HEK293 (cell line): ENCODE results near the gene CNTLN.

Experiments
- CTCF ChIA-PET: fragments of 350-600 bp; formaldehyde crosslinking; extraction: SDS; loops from one replicate; lab custom pipeline; 2021; ENCODE audit warnings: antibody characterized with exemption; lab: Yijun Ruan, JAX
- POLR2A ChIA-PET: fragments of 300-600 bp; formaldehyde crosslinking; extraction: SDS; loops from one replicate; lab custom pipeline; 2020; ENCODE audit warnings: antibody characterized with exemption, inconsistent platforms; lab: Yijun Ruan, JAX
- H3K27ac ChIP-seq: fragments of 200-500 bp; sonication (Bioruptor generic); 2 replicates; pipeline ENCODE4 v1.5.1; 2014; ENCODE audit warnings: low read depth, low read length, control low read depth, inconsistent platforms; ENCODE audit errors: extremely low read depth
- H3K36me3 ChIP-seq, 2 experiments: fragments of 200-500 bp in 1 of 2; sonication (Bioruptor generic) in 1 of 2; 1 replicate in 1 of 2; 2 replicates in 1 of 2; pipeline ENCODE4 v1.5.1; 2014 to 2017; ENCODE audit warnings: inconsistent platforms in 2 of 2, low read length in 2 of 2; ENCODE audit not compliant: control insufficient read depth in 2 of 2, insufficient read depth in 1 of 2
- H3K4me1 ChIP-seq: fragments of 200-500 bp; sonication (Bioruptor generic); 2 replicates; pipeline ENCODE4 v1.5.1; 2014; ENCODE audit warnings: mild to moderate bottlenecking, low read length, inconsistent platforms; ENCODE audit not compliant: control insufficient read depth, insufficient read depth
- H3K4me3 ChIP-seq: 2 replicates; pipeline ENCODE4 v1.5.1; 2011; ENCODE audit warnings: low read depth, mild to moderate bottlenecking, control low read depth, low read length, moderate library complexity
- H3K9me3 ChIP-seq: fragments of 200-500 bp; sonication (Bioruptor generic); 2 replicates; pipeline ENCODE4 v1.5.1; 2014; ENCODE audit warnings: low read depth, low read length, inconsistent platforms; ENCODE audit not compliant: control insufficient read depth, insufficient read depth
- ATF2 ChIP-seq: fragments of 450-650 bp; formaldehyde crosslinking; IDR thresholded peaks from 2 replicates; pipeline ENCODE4 v1.5.1; 2016; ENCODE audit warnings: missing biosample characterization, missing genetic modification characterization, low read depth
- HOXC10 ChIP-seq: sonication (generic); formaldehyde crosslinking; IDR thresholded peaks from 2 replicates; pipeline ENCODE4 v1.8.1; 2023; ENCODE audit warnings: mild to moderate bottlenecking, missing genetic modification reagents
- KLF10 ChIP-seq: fragments of 450-650 bp; IDR thresholded peaks from 2 replicates; pipeline ENCODE4 v1.5.1; 2018; ENCODE audit warnings: missing biosample characterization, mild to moderate bottlenecking, missing genetic modification characterization
- KLF9 ChIP-seq: fragments of 450-650 bp; formaldehyde crosslinking; IDR thresholded peaks from 2 replicates; pipeline ENCODE4 v1.5.1; 2016; ENCODE audit warnings: missing biosample characterization, missing genetic modification characterization, low read depth
- REPIN1 ChIP-seq: fragments of 450-650 bp; formaldehyde crosslinking; IDR thresholded peaks from 2 replicates; pipeline ENCODE4 v1.5.1; 2017; ENCODE audit warnings: missing biosample characterization, missing genetic modification characterization, low read depth
- SETDB1 ChIP-seq: IDR thresholded peaks from one replicate; pipeline ENCODE4 v1.6.1; 2017; ENCODE audit warnings: mild to moderate bottlenecking, low read length, moderate library complexity, mixed read lengths; ENCODE audit not compliant: insufficient read length
- SP7 ChIP-seq: fragments of 450-650 bp; formaldehyde crosslinking; IDR thresholded peaks from 2 replicates; pipeline ENCODE4 v1.5.1; 2016; ENCODE audit warnings: missing biosample characterization, missing genetic modification characterization
- ZBTB17 ChIP-seq: fragments of 450-650 bp; formaldehyde crosslinking; IDR thresholded peaks from 2 replicates; pipeline ENCODE4 v1.5.1; 2016; ENCODE audit warnings: missing biosample characterization, missing genetic modification characterization
- ZBTB48 ChIP-seq: fragments of 450-650 bp; formaldehyde crosslinking; IDR thresholded peaks from 2 replicates; pipeline ENCODE4 v1.5.1; 2016; ENCODE audit warnings: missing biosample characterization, missing genetic modification characterization
- ZBTB6 ChIP-seq: fragments of 450-650 bp; formaldehyde crosslinking; IDR thresholded peaks from 2 replicates; pipeline ENCODE4 v1.5.1; 2017; ENCODE audit warnings: missing biosample characterization, missing genetic modification characterization
- ZFHX2 ChIP-seq: fragments of 450-650 bp; formaldehyde crosslinking; conservative IDR thresholded peaks from 2 replicates; pipeline ENCODE4 v1.5.1; 2016; ENCODE audit warnings: missing biosample characterization, missing genetic modification characterization
- ZNF112 ChIP-seq: fragments of 450-650 bp; formaldehyde crosslinking; IDR thresholded peaks from 2 replicates; pipeline ENCODE4 v1.5.0; 2017; ENCODE audit warnings: missing biosample characterization, missing genetic modification characterization
- ZNF138 ChIP-seq: fragments of 450-650 bp; formaldehyde crosslinking; IDR thresholded peaks from 2 replicates; pipeline ENCODE4 v1.5.1; 2016; ENCODE audit warnings: missing biosample characterization, missing genetic modification characterization, borderline replicate concordance
- ZNF146 ChIP-seq: fragments of 450-650 bp; formaldehyde crosslinking; IDR thresholded peaks from 2 replicates; pipeline ENCODE4 v1.5.1; 2016; ENCODE audit warnings: missing biosample characterization, missing genetic modification characterization
- ZNF184 ChIP-seq: fragments of 450-650 bp; IDR thresholded peaks from 2 replicates; pipeline ENCODE4 v1.5.1; 2018; ENCODE audit warnings: missing biosample characterization, mild to moderate bottlenecking, missing genetic modification characterization
- ZNF23 ChIP-seq: fragments of 450-650 bp; formaldehyde crosslinking; IDR thresholded peaks from 2 replicates; pipeline ENCODE4 v1.5.1; 2016; ENCODE audit warnings: missing biosample characterization, missing genetic modification characterization, borderline replicate concordance
- ZNF391 ChIP-seq: fragments of 450-650 bp; formaldehyde crosslinking; IDR thresholded peaks from 2 replicates; pipeline ENCODE4 v1.5.1; 2016; ENCODE audit warnings: low read depth, missing biosample characterization, missing genetic modification characterization, borderline replicate concordance
- ZNF398 ChIP-seq: fragments of 450-650 bp; formaldehyde crosslinking; IDR thresholded peaks from 2 replicates; pipeline ENCODE4 v1.5.1; 2017; ENCODE audit warnings: missing biosample characterization, missing genetic modification characterization
- ZNF433 ChIP-seq: fragments of 450-650 bp; formaldehyde crosslinking; IDR thresholded peaks from 2 replicates; pipeline ENCODE4 v1.5.1; 2016; ENCODE audit warnings: missing biosample characterization, missing genetic modification characterization, low read depth
- ZNF521 ChIP-seq: fragments of 450-650 bp; formaldehyde crosslinking; IDR thresholded peaks from 2 replicates; pipeline ENCODE4 v1.5.1; 2017; ENCODE audit warnings: missing biosample characterization, mild to moderate bottlenecking, missing genetic modification characterization
- ZNF549 ChIP-seq: fragments of 450-650 bp; IDR thresholded peaks from 2 replicates; pipeline ENCODE4 v1.5.1; 2018; ENCODE audit warnings: missing biosample characterization, missing genetic modification characterization, mild to moderate bottlenecking, inconsistent platforms, moderate library complexity
- ZNF580 ChIP-seq: fragments of 450-650 bp; formaldehyde crosslinking; IDR thresholded peaks from 2 replicates; pipeline ENCODE4 v1.5.1; 2016; ENCODE audit warnings: missing biosample characterization, missing genetic modification characterization
- ZNF623 ChIP-seq: fragments of 450-650 bp; formaldehyde crosslinking; IDR thresholded peaks from 2 replicates; pipeline ENCODE4 v1.5.1; 2016; ENCODE audit warnings: missing biosample characterization, missing genetic modification characterization
- ZNF654 ChIP-seq: fragments of 450-650 bp; formaldehyde crosslinking; IDR thresholded peaks from 2 replicates; pipeline ENCODE4 v1.5.1; 2016; ENCODE audit warnings: low read depth, missing biosample characterization, missing genetic modification characterization
- ZNF747 ChIP-seq: fragments of 450-650 bp; formaldehyde crosslinking; IDR thresholded peaks from 2 replicates; pipeline ENCODE4 v1.5.1; 2016; ENCODE audit warnings: missing biosample characterization, missing genetic modification characterization
- TF ChIP-seq, protein P1 (sequence below): fragments of 450-650 bp; formaldehyde crosslinking; IDR thresholded peaks from 2 replicates; pipeline ENCODE4 v1.5.1; 2017; ENCODE audit warnings: missing biosample characterization, missing genetic modification characterization

Gene CNTLN

GRCh38 chr9:17380126-17380861 is 245.5 kb downstream of the CNTLN start:
- POLR2A ChIA-PET = no interaction called here
- CTCF ChIA-PET = interaction anchor here (1.0 to 1.3 kb wide), 2 partner anchors 12 to 22 kb away, joined by 3 read pairs; no protein-coding TSS in a partner anchor
- TF ChIP-seq KLF9 (tag by site-specific recombination) (no peak), HOXC10 (CRISPR knock-in tag) (no peak), ZNF146 (tag by site-specific recombination) (no peak), ZNF138 (tag by site-specific recombination) (no peak)
- H3K9me3 ChIP-seq = no peaks in the 10 kb centered on the region
- H3K27ac ChIP-seq = no peak overlapping the region
- no peaks in the 10 kb centered on the region for H3K4me1 ChIP-seq
- no peak overlapping the region for H3K4me3 ChIP-seq
- no peaks in the 10 kb centered on the region for H3K36me3 ChIP-seq

GRCh38 chr9:17387565-17387964 is 252.7 kb downstream of the CNTLN start:
- no peak for TF ChIP-seq ZBTB48 (tag by site-specific recombination)
- TF ChIP-seq, protein P1, sequence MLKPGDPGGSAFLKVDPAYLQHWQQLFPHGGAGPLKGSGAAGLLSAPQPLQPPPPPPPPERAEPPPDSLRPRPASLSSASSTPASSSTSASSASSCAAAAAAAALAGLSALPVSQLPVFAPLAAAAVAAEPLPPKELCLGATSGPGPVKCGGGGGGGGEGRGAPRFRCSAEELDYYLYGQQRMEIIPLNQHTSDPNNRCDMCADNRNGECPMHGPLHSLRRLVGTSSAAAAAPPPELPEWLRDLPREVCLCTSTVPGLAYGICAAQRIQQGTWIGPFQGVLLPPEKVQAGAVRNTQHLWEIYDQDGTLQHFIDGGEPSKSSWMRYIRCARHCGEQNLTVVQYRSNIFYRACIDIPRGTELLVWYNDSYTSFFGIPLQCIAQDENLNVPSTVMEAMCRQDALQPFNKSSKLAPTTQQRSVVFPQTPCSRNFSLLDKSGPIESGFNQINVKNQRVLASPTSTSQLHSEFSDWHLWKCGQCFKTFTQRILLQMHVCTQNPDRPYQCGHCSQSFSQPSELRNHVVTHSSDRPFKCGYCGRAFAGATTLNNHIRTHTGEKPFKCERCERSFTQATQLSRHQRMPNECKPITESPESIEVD (tag by site-specific recombination) = no peak
- no peak for TF ChIP-seq ZNF391 (tag by site-specific recombination)
- TF ChIP-seq ZNF521 (tag by site-specific recombination) = no peak
- TF ChIP-seq ZNF23 (tag by site-specific recombination) = no peak
- no peak for TF ChIP-seq ZNF184 (tag by site-specific recombination)
- no peak for TF ChIP-seq KLF10 (tag by site-specific recombination)
- TF ChIP-seq ZFHX2 (tag by site-specific recombination) = no peak
- TF ChIP-seq ZBTB6 = no peak
- TF ChIP-seq ZNF549 (tag by site-specific recombination) = no peak
- ChIA-PET POLR2A (no interaction called here), CTCF (interaction anchor here (1.0 kb wide), 1 partner anchor 324 kb away, joined by 3 read pairs; no protein-coding TSS in a partner anchor)
- Histone ChIP-seq H3K27ac (no peak overlapping the region), H3K4me1 (no peaks in the 10 kb centered on the region), H3K36me3 (no peaks in the 10 kb centered on the region), H3K9me3 (no peaks in the 10 kb centered on the region), H3K4me3 (no peak overlapping the region)

GRCh38 chr9:17389026-17389425 is 254.2 kb downstream of the CNTLN start:
- Histone ChIP-seq H3K4me3 (no peak overlapping the region), H3K27ac (no peak overlapping the region), H3K36me3 (no peaks in the 10 kb centered on the region), H3K9me3 (no peaks in the 10 kb centered on the region), H3K4me1 (no peaks in the 10 kb centered on the region)
- ChIA-PET CTCF (interaction anchor here (0.7 kb wide), 1 partner anchor 286 kb away, joined by 4 read pairs; no protein-coding TSS in a partner anchor), POLR2A (no interaction called here)
- no peak for TF ChIP-seq ZNF112 (tag by site-specific recombination)
- no peak for TF ChIP-seq SP7
- TF ChIP-seq ZNF398 (tag by site-specific recombination) = no peak
- TF ChIP-seq ZNF580 (tag by site-specific recombination) = no peak
- TF ChIP-seq ATF2 = no peak
- TF ChIP-seq ZBTB17 (tag by site-specific recombination) = no peak
- no peak for TF ChIP-seq ZNF433
- TF ChIP-seq ZNF747 (tag by site-specific recombination) = no peak
- no peak for TF ChIP-seq SETDB1
- TF ChIP-seq ZNF654 (tag by site-specific recombination) = no peak
- TF ChIP-seq REPIN1 = no peak
- TF ChIP-seq ZNF623 = no peak
